HG02610 (cell line): Measurements from ENCODE around the gene RNF130.
A peak's percentile ranks its signal among the peaks of the same experiment; 100 is the strongest.

ENCODE experiments used
- ATAC-seq: cut with Tn5 transposase; IDR thresholded peaks from one replicate; pipeline ENCODE4 v1.9.1; 2021; ENCODE audit warnings: mild to moderate bottlenecking, moderate library complexity; ENCODE audit not compliant: unreplicated experiment

The RNF130 gene

DNA sequence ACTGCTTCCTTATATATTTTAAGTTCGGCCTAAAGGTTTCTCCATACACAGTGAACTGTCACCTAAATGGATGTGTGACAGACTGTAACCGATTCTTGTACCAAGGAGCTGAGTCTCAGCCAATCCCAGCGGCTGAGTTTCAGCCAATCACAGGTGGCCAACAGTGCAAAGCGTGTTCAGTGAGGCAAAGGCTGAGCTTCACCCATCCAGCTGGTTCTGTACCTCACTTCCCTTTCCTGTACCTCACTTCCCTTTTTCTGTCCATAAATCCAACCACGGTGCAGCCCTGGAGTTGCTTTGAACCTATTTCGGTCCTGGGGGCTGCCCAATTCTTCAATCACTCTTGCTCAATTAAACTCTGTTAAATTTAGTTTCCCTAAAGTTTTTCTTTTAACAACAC lies 148.1 kb downstream of the RNF130 start:
- no peak for ATAC-seq

GRCh38 chr5:179920175-179920574 lies 151.4 kb downstream of the RNF130 start:
- no peak for ATAC-seq

- no peak for ATAC-seq
These were observed 152.0 kb downstream of the RNF130 start for GRCh38 chr5:179919487-179920060.

- no peak for ATAC-seq
These were observed 152.6 kb downstream of the RNF130 start for GRCh38 chr5:179918742-179919486.

GRCh38 chr5:179916523-179916922 lies 155.0 kb downstream of the RNF130 start:
- no peak for ATAC-seq

GRCh38 chr5:179915406-179915935 lies 156.1 kb downstream of the RNF130 start:
- ATAC-seq: no peak

DNA sequence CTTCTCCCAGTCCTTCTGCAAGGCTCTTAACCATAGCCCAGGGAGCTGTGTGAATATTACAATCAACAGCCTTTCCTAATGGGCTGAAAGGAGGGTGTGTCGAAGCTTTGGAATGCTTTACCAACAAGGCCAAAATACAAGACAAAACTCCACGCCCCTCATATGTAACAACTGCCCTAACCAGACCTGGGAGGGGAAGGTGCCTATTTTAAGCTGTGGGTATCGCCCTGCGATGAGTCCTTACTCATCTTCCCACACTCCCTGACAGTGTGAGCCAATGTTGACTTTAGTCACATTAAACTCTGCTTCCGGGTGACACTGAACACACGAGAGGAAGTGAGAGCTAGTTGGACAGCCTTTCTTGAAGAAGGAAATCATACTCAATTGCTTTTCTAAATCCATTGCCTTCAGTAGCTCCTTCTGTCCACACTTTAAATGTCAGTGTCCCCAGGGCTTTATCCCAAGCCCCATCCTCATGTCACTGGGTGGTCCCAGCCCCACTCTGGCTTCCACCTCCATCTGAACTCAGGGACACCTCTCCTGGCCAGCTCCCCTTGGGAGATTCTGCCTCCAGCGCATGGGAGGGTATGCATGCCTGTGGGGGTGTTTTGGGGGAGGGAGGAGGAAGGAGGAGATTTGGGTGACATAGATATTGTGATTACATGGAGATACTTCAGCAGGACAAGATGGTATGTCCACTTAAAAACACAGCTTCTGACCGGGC lies 157.4 kb downstream of the RNF130 start:
- ATAC-seq: no peak

DNA sequence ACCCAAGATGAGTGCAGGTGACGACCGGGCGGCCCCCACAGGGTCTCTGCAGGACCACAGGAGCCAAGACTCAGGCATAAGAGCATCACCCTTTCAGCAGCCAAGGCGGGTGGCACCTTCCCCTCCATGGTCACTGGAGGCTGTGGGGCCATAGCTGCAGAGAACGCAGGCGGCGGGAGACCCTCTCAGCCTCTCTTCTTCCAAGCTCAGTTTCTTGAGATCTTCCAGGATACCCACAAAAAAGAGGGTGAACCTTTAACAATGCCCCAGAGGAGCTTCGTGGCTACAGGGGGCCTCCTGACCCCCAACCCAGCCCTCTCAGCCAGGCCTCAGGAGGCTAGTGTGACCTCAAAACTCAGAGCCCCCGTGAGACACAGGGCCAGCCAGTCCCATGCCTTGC lies 158.1 kb downstream of the RNF130 start:
- ATAC-seq: no peak

GRCh38 chr5:179912951-179913350 lies 158.6 kb downstream of the RNF130 start:
- no peak for ATAC-seq

DNA sequence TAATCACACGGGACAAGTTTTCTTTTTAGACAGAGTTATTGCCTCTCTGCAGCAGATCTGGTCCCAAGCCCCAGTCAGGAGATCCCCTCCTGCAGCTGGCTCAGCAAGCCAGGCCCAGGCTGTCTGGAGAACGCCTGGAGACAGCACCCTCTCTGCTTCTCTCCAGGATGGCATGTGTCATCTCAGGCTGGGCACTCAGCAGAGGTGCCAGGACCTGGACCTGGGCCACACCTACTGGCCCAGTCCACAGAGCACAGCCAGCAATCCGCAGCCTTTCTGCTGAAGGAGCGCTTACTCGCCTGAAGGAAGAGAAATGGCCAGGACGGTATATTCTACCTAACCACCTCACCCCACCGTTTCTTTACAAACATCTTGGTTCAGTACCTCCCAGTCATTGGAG lies 159.2 kb downstream of the RNF130 start:
- ATAC-seq: no peak

GRCh38 chr5:179909224-179909623 lies 162.3 kb downstream of the RNF130 start:
- no peak for ATAC-seq

DNA sequence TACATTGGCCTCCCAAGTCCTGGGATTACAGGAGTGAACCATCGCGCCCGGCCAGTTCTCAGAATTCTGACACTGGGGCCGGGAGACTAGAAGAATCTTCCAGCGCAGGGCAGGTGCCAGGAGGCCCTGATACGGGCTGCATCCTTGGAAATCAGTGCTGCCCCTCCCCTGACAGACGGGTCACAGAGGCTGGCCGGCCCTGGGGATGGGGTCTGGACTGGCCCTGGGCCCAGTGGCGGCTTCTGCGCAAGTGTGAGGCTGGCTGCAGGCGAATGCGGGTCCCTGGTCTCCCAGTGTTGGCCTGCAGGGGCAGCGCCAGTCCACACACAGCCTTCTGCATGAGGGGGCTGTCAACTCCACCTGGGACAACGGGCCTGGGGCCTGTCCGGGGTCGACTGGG lies 163.0 kb downstream of the RNF130 start:
- ATAC-seq: no peak

GRCh38 chr5:179907556-179908324 lies 163.8 kb downstream of the RNF130 start, which contains the start of gene TBC1D9B:
Gene TBC1D9B (minus strand): TSS chr5:179907897. CDS start chr5:179907821, 76 bp downstream.
- ATAC-seq: peak; percentile 88

DNA sequence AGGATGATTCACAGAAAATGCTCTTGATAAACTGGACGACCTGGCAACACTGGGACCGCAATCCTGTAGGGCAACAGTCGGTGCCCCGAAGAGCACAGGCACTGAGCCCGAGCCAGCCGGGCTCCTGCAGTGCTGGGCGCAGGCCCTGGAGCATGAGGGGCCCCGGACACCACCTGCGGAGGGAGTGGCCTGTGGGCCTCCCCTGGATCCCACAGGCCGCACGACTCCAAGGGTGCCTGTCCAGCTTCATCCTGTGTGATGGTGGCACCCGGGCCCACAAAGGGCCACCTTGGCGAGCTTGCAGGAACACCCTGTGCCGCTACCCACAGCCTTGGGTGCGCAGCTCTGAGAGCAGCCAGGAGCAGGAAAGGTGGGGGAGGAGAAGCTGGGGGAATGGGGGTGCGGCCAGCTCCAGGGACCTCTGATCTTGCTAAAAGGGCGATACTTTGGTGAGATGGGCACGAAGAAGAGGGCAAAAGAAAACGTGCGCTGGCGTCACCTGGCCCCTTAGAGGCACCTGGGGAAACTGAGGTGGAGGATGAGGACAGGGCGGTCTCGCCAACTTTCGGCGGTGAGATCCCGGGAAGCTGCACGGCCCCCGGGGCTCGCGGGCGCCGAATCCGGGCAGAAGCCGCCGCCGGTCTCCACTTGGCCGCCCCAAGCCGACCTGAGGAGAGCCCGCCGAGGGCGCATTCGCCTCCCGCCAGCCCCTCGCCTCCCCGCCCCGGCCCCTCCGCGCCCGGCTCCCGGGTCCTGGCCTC lies 164.6 kb downstream of the RNF130 start:
- peak; percentile 13 for ATAC-seq

DNA sequence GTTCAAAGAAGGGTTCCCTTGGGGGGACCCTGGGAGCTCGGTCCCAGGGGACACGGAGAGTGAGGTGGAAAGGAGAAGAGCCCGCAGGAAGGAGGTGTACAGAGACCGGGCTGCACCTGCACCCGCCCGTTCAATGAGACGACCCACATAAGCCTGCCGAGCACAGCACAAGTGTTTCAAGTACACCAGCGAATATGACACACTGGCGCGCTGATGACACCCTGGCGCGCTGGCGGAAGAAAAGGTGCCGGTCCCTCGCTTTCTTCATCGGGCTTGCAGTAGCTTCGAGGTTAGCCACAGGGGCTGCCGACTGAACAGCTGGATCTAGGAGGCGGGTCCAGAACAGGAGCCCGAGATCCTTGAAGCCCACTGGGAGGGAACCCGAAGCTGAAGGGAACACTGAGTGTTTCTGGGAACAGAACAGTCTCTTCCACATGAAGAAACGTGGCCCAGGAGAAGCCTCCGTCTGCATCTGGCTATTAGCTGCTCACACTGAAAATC lies 165.2 kb downstream of the RNF130 start:
- no peak for ATAC-seq

GRCh38 chr5:179905161-179905560 lies 166.4 kb downstream of the RNF130 start:
- ATAC-seq: no peak
